GM18517 (cell line): ENCODE data around the gene THRA.

Experiments
- ATAC-seq: cut with Tn5 transposase; IDR thresholded peaks from one replicate; pipeline ENCODE4 v1.9.1; 2021; ENCODE audit warnings: mild to moderate bottlenecking, moderate library complexity; ENCODE audit not compliant: unreplicated experiment

Gene THRA, protein sequence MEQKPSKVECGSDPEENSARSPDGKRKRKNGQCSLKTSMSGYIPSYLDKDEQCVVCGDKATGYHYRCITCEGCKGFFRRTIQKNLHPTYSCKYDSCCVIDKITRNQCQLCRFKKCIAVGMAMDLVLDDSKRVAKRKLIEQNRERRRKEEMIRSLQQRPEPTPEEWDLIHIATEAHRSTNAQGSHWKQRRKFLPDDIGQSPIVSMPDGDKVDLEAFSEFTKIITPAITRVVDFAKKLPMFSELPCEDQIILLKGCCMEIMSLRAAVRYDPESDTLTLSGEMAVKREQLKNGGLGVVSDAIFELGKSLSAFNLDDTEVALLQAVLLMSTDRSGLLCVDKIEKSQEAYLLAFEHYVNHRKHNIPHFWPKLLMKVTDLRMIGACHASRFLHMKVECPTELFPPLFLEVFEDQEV

GRCh38 chr17:40062329-40063186 is at the start of gene THRA:
Gene THRA (plus strand): TSS chr17:40062965. CDS start chr17:40074489, 11,524 bp downstream.
- ATAC-seq, result no peak

GRCh38 chr17:40014375-40014980 is 48.3 kb upstream of the THRA start:
- no peak for ATAC-seq

- ATAC-seq, result no peak
Measured at GRCh38 chr17:40015005-40015997, 47.5 kb upstream of the THRA start, which contains the start of gene CSF3. Gene CSF3 (plus strand): TSS chr17:40015440. CDS start chr17:40015475, 35 bp downstream.

DNA sequence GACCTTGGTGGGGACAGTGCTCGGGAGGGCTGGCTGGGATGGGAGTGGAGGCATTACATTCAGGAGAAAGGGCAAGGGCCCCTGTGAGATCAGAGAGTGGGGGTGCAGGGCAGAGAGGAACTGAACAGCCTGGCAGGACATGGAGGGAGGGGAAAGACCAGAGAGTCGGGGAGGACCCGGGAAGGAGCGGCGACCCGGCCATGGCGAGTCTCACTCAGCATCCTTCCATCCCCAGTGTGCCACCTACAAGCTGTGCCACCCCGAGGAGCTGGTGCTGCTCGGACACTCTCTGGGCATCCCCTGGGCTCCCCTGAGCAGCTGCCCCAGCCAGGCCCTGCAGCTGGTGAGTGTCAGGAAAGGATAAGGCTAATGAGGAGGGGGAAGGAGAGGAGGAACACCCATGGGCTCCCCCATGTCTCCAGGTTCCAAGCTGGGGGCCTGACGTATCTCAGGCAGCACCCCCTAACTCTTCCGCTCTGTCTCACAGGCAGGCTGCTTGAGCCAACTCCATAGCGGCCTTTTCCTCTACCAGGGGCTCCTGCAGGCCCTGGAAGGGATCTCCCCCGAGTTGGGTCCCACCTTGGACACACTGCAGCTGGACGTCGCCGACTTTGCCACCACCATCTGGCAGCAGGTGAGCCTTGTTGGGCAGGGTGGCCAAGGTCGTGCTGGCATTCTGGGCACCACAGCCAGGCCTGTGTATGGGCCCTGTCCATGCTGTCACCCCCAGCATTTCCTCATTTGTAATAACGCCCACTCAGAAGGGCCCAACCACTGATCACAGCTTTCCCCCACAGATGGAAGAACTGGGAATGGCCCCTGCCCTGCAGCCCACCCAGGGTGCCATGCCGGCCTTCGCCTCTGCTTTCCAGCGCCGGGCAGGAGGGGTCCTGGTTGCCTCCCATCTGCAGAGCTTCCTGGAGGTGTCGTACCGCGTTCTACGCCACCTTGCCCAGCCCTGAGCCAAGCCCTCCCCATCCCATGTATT is 46.5 kb upstream of the THRA start:
- no peak for ATAC-seq

DNA sequence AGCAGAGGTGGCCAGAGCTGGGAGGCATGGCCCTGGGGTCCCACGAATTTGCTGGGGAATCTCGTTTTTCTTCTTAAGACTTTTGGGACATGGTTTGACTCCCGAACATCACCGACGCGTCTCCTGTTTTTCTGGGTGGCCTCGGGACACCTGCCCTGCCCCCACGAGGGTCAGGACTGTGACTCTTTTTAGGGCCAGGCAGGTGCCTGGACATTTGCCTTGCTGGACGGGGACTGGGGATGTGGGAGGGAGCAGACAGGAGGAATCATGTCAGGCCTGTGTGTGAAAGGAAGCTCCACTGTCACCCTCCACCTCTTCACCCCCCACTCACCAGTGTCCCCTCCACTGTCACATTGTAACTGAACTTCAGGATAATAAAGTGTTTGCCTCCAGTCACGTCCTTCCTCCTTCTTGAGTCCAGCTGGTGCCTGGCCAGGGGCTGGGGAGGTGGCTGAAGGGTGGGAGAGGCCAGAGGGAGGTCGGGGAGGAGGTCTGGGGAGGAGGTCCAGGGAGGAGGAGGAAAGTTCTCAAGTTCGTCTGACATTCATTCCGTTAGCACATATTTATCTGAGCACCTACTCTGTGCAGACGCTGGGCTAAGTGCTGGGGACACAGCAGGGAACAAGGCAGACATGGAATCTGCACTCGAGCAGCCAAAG is 45.2 kb upstream of the THRA start:
- ATAC-seq, result no peak

- ATAC-seq, result no peak
Measured at GRCh38 chr17:40018211-40019121, 44.3 kb upstream of the THRA start.

GRCh38 chr17:40019140-40019991 is 43.4 kb upstream of the THRA start:
- ATAC-seq, result no peak

DNA sequence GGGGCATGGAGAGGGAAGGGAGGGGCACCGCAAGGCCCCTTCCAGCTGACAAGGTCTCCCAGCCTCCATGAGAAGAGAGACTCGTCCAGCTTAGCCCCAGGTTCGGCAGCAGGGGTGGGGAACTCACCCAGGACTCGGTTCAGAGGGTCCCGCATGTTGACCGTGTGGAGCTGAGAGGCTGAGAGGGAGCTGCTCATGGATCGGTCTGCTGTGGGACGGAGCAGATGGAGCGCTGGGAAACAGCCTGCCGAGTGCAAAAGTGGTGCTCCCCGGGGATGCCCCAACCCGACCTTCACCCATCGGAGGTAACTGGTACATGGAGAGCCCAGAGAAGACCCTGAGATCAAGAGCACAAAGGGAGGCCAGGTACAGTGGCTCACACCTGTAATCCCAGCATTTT is 42.6 kb upstream of the THRA start:
- no peak for ATAC-seq

DNA sequence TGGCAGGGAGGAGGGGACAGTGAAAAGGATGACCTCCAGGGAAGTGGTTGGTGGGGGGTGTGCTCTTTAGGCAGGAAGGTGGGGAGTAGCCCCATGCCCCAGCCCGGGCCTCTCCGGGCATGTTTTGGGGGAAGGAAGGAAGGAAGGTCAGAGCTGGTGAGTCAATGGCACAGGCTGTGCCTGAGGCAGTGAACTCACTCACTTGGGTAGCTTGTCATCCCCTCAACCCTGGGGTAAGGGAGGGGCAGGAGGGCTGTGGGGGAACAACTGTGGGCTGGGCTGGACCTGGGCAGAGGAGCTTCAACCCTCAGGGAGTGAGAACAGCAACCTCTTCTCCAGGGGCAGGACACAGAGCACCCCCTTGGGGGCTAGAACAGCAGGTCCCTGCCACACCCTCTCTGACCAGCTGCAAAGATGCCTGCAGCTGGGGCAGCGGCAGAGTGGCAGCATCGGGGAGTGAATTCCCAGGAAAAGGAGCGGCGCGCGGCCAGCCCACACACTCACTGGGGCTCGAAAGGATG is 41.3 kb upstream of the THRA start:
- no peak for ATAC-seq

- no peak for ATAC-seq
Measured at GRCh38 chr17:40022497-40022896, 40.3 kb upstream of the THRA start.

DNA sequence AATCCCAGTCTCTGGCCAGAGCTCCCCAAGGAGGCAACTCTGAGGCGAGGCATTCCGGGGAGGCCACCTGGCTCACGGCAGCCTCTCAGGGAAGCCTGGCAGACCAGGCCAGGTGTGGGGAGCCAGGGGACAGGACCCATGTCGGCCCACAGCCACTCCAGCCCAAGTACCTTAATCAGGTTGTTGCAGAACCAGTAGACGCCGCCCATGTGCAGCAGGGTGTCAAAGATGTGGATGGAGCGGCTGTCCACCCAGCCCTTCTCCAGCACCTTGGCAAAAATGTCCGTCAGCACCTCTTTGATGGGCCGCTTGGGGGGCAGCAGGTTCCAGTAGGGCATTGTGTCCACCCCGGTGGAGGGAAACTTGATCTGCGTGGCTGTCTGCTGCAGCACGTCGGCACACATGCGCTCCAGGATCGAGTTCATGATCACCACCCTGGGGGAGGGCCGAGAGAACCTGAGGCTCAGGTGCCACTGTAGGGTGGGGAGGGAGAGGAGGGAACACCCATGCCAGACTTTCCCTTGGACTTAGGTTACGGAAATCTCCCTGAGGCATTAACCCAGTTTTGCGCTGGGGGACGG is 39.7 kb upstream of the THRA start:
- no peak for ATAC-seq

GRCh38 chr17:40023590-40024292 is 39.0 kb upstream of the THRA start:
- no peak for ATAC-seq

DNA sequence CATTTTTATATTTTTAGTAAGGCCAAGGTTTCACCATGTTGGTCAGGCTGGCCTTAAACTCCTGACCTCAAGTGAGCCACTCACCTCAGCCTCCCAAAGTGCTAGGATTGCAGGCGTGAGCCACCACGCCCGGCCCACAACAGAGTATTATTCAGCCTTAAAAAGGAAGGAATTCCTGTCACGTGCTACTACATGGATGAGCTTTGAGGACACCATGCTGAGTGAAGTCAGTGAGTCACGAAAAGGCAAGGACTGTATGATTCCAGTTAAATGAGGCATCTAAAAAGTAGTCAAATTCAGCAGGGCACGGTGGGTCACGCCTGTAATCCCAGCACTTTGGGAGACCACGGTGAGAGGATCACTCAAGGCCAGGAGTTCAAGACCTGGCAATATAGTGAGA is 37.9 kb upstream of the THRA start:
- no peak for ATAC-seq

- no peak for ATAC-seq
Measured at GRCh38 chr17:40025559-40025958, 37.2 kb upstream of the THRA start.
